HG03175 (cell line): ENCODE measurements around the gene NXN.
"Not testable (repeated sequence)": the region's sequence is repeated elsewhere in the genome, so short reads cannot be mapped to it uniquely, and the experiment has no call there.

Experiments
- ATAC-seq: cut with Tn5 transposase; IDR thresholded peaks from one replicate; pipeline ENCODE4 v1.9.1; 2021; ENCODE audit warnings: mild to moderate bottlenecking, moderate library complexity; ENCODE audit not compliant: unreplicated experiment

Gene NXN

DNA sequence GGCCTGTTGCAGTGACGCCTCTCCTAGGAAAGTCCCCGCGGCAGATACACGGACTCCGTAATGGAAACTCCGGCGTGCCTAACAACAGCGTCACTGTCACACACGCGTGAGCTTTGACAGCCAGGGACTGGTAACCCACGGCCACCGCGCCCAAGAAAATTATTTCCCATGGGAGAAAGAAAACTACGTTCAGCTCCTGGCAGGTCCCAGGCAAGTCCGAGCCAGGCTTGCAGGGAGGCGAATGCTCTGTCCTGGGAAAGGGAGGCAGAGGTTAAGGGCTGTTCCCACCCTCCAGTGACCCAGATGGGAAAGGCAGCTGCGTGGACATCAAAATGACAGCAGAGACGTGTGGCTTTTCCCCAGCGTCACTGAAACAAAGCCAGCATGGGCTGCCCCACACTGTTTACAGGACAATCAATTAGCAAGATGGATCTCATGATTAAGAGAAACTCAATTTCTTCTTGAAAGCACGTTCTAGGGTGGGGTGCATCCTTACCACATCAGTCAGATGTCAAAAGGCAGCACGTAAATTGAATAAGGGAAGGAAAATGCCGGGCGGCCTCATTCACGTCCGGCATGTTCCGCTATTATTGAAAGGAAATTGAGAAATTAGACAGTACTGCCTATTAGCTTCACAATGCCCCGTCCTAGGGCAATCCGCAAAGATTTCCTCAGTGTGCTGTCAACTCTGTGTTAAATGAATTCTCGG lies 82.5 kb downstream of the NXN start:
- no peak for ATAC-seq

- ATAC-seq = no peak
Observed at GRCh38 chr17:896454-896853, 83.1 kb downstream of the NXN start.

- no peak for ATAC-seq
Observed at GRCh38 chr17:892958-893357, 86.6 kb downstream of the NXN start.

GRCh38 chr17:888998-889441 lies 90.6 kb downstream of the NXN start:
- no peak for ATAC-seq

- ATAC-seq = no peak
Observed at GRCh38 chr17:887551-888209, 91.9 kb downstream of the NXN start.

DNA sequence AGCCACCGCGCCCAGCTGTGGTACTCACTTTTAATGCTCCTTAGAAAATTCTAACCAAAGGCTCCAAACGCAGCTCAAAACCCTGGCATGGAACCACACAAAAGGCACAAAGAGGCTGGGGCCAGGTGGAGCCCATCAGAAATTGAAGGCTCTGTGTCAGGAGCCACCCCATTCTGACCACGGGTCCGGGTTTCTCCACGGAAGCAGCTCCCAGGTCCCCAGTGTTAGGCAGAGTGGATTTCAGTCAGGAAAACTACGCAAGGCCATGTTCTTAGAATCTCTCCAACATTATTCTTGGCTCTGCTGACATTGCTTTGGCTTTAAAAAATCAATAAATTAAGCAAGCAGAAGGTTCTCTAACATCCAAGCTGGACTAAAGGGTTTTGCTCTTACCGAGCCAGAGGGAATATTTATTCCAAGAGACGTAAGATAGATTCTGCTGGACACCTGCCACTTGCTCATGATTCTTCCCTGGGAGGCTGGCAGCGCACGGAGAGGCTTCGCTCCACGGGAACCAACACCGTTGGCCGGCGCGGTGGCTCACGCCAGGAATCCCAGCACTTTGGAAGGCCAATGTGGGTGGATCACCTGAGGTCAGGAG lies 93.5 kb downstream of the NXN start:
- no peak for ATAC-seq

- no peak for ATAC-seq
Observed at GRCh38 chr17:883586-883962, 96.0 kb downstream of the NXN start.

DNA sequence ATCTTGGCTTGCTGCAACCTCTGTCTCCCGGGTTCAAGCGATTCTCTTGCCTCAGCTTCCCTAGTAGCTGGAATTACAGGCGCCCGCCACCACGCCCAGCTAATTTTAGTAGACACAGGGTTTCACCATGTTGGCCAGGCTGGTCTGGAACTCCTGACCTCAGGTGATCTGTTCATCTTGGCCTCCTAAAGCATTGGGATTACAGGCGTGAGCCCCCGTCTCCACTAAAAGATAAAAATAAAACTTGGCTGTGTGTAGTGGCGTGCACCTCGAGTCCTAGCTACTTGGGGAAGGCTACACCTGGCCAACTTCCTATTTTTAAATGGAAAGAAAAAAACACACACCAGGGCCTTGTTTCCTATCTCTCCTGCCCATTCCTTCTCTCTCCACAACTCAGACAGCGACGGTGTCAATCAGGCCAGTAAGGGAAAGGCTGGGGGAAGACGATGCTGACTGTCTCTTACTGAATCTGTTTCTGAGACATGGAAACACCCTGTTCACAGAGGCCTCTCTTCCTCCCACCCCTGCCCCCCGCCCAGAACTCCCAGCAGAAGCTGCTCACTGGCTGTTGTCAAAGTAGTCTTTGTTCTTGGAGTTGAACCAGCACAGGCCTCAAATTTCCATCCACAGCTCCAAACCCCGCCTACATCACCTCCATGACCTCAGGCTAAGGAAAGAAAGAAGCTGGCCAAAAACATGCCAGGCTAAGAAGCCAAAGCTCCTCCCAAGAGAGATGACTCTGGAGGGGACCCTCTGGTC lies 96.6 kb downstream of the NXN start:
- no peak for ATAC-seq

- no peak for ATAC-seq
Observed at GRCh38 chr17:881778-882177, 97.8 kb downstream of the NXN start.

GRCh38 chr17:880443-881269 lies 98.9 kb downstream of the NXN start:
- no peak for ATAC-seq

GRCh38 chr17:879546-880442 lies 99.8 kb downstream of the NXN start:
- no peak for ATAC-seq

DNA sequence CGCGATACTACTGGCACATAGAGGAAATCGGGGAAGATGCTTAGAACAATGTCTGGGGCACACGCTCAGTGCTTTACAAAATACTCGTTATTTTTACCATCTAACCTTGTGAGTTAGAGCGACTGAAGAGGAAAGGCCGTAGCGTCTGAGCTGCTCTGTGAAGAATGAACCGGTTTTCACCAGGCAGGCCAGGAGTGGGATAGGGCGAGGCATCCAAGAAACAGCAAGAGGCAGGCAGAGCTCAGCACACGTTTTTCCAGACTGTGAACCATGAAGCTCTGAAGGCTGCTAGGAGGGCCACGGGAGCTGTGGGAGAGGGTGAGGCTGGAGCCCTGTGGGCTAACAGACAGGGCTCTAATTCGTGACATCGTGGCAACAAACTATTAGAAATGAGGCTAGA lies 101.9 kb downstream of the NXN start:
- ATAC-seq = no peak

- ATAC-seq = no peak
Observed at GRCh38 chr17:876272-876671, 103.3 kb downstream of the NXN start.

- not testable (repeated sequence) for ATAC-seq
Observed at GRCh38 chr17:874590-874989, 105.0 kb downstream of the NXN start.

- ATAC-seq = no peak
Observed at GRCh38 chr17:872855-873254, 106.7 kb downstream of the NXN start.

DNA sequence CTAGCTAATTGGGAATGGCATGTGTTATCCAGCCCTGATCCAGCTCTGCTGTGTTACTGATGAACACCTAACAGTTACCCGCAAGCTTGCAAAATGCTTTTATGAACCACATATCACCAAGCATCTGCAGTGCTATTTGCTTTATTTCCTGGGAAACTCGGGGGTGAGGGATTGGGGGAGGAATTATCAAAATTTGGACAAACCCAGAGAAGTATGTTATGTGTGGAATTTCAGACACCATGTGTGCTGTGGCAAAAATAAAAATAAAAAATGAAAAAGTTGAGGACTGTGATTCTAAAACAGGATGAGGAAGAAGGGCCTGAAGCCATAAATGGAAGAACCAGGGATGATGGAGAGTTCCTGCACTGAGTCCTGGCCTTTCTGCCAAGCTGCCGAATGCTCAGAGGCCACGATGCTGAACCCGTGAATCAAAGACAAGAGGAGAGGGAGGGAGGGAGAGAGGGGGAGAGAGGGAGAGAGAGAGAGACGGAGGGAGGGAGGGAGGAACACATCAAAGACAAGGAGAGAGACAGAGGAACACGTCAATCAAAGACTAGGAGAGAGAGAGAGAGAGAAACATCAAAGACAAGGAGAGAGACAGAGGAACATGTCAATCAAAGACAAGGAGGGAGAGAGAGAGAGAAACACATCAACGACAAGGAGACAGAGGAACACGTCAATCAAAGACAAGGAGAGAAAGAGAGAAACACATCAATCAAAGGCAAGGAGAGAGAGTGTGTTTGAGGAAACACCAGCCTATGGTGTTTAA lies 107.6 kb downstream of the NXN start:
- ATAC-seq = no peak

GRCh38 chr17:869567-870525 lies 109.7 kb downstream of the NXN start:
- no peak for ATAC-seq

GRCh38 chr17:869086-869485 lies 110.5 kb downstream of the NXN start:
- ATAC-seq = no peak
